GM23338 (cell line): ENCODE data around the gene FTCDNL1. TPM values are rescaled to one million over a fixed set of nuclear protein-coding genes. Genes with fewer than 3 reads are reported as not detected.

Experiments
- ATAC-seq: fragments of 200-7000 bp; cut with Tn5 transposase; 3 replicates; pipeline ENCODE4 v1.9.1; 2020
- DNase-seq: peaks from one replicate; pipeline ENCODE4 v3.0.0-alpha.2; 2015; ENCODE audit warnings: low spot score
- H2AFZ ChIP-seq: fragments of 200-600 bp; sonication (generic); 2 replicates; pipeline ENCODE4 v1.8.0; 2016; ENCODE audit warnings: antibody characterized with exemption, mild to moderate bottlenecking, moderate library complexity
- H3F3A ChIP-seq: fragments of 200-600 bp; sonication (generic); replicated peaks from 2 replicates; pipeline ENCODE4 v1.8.0; 2017; ENCODE audit warnings: antibody characterized with exemption, mixed run types, low read depth
- H3K27ac ChIP-seq: fragments of 200-600 bp; sonication (generic); 2 replicates; pipeline ENCODE4 v1.6.1; 2016; ENCODE audit warnings: low read depth
- H3K27me3 ChIP-seq: fragments of 200-600 bp; sonication (generic); 2 replicates; pipeline ENCODE4 v1.8.0; 2016; ENCODE audit warnings: mild to moderate bottlenecking, mixed run types, moderate library complexity; ENCODE audit not compliant: insufficient read depth
- H3K36me3 ChIP-seq: fragments of 200-600 bp; sonication (generic); 2 replicates; pipeline ENCODE4 v1.8.0; 2016; ENCODE audit warnings: mild to moderate bottlenecking; ENCODE audit not compliant: insufficient read depth
- H3K4me1 ChIP-seq: fragments of 200-600 bp; sonication (generic); 2 replicates; pipeline ENCODE4 v1.8.0; 2016; ENCODE audit warnings: mild to moderate bottlenecking, moderate library complexity; ENCODE audit not compliant: insufficient read depth
- H3K4me2 ChIP-seq: fragments of 200-600 bp; sonication (generic); 2 replicates; pipeline ENCODE4 v1.7.1; 2017; ENCODE audit warnings: mixed run types
- H3K4me3 ChIP-seq: fragments of 200-600 bp; sonication (generic); 2 replicates; pipeline ENCODE4 v1.6.1; 2016; ENCODE audit warnings: mixed run types
- H3K79me2 ChIP-seq: fragments of 200-600 bp; sonication (generic); replicated peaks from 2 replicates; pipeline ENCODE4 v1.8.0; 2017; ENCODE audit warnings: mild to moderate bottlenecking; ENCODE audit not compliant: insufficient read depth
- H3K9me2 ChIP-seq: fragments of 200-600 bp; sonication (generic); 2 replicates; pipeline ENCODE4 v1.8.0; 2017; ENCODE audit not compliant: insufficient read depth
- H4K20me1 ChIP-seq: fragments of 200-600 bp; sonication (generic); replicated peaks from 2 replicates; pipeline ENCODE4 v1.8.0; 2017; ENCODE audit warnings: mild to moderate bottlenecking; ENCODE audit not compliant: insufficient read depth
- H3K27ac Mint-ChIP-seq: 2 replicates; pipeline ENCODE4 v1.8.0; 2020; ENCODE audit warnings: inconsistent platforms, mild to moderate bottlenecking, moderate library complexity, mixed read lengths
- H3K27me3 Mint-ChIP-seq: 3 replicates; pipeline ENCODE4 v1.8.0; 2022; ENCODE audit warnings: low read depth, mild to moderate bottlenecking, moderate library complexity, mixed read lengths, inconsistent platforms; ENCODE audit not compliant: insufficient read depth, poor library complexity
- H3K36me3 Mint-ChIP-seq: 3 replicates; pipeline ENCODE4 v1.8.0; 2021; ENCODE audit warnings: low read depth, mild to moderate bottlenecking, inconsistent platforms, moderate library complexity, mixed read lengths
- H3K4me1 Mint-ChIP-seq: 3 replicates; pipeline ENCODE4 v1.8.0; 2020; ENCODE audit warnings: mild to moderate bottlenecking, inconsistent platforms, mixed read lengths
- H3K4me3 Mint-ChIP-seq: 3 replicates; pipeline ENCODE4 v1.8.0; 2021; ENCODE audit warnings: moderate library complexity, mild to moderate bottlenecking, inconsistent platforms, mixed read lengths
- H3K9me3 Mint-ChIP-seq: 3 replicates; pipeline ENCODE4 v1.8.0; 2020; ENCODE audit warnings: moderate library complexity, mild to moderate bottlenecking, inconsistent platforms, mixed read lengths
- CREB1 ChIP-seq: fragments of 250-450 bp; sonication (Bioruptor Pico); IDR thresholded peaks from 2 replicates; pipeline ENCODE4 v1.5.0; 2020; ENCODE audit warnings: low read depth, mild to moderate bottlenecking, moderate library complexity
- CTCF ChIP-seq, 2 experiments: fragments of 200-600 bp in 1 of 2; sonication (generic) in 1 of 2; conservative IDR thresholded peaks; 2 replicates each; pipeline versions ENCODE4 v1.5.1 to v1.6.1; 2016 to 2017; ENCODE audit warnings: antibody characterized with exemption in 2 of 2, low read depth in 2 of 2, mild to moderate bottlenecking in 2 of 2, moderate library complexity in 1 of 2
- EZH2phosphoT487 ChIP-seq: fragments of 200-600 bp; sonication (generic); IDR thresholded peaks from one replicate; pipeline ENCODE4 v1.8.1; 2018; ENCODE audit warnings: antibody characterized with exemption; ENCODE audit not compliant: unreplicated experiment
- NANOG ChIP-seq: IDR thresholded peaks from 2 replicates; pipeline ENCODE4 v1.6.1; 2016; ENCODE audit warnings: antibody characterized with exemption, borderline replicate concordance
- REST ChIP-seq: IDR thresholded peaks from one replicate; pipeline ENCODE4 v1.6.1; 2018; ENCODE audit warnings: antibody characterized with exemption; ENCODE audit not compliant: unreplicated experiment
- STAT1 ChIP-seq: IDR thresholded peaks from one replicate; pipeline ENCODE4 v1.6.1; 2016; ENCODE audit warnings: antibody characterized with exemption; ENCODE audit not compliant: unreplicated experiment
- ZNF114 ChIP-seq: fragments of 250-450 bp; sonication (Bioruptor Pico); IDR thresholded peaks from 2 replicates; pipeline ENCODE4 v1.5.0; 2020; ENCODE audit warnings: mild to moderate bottlenecking, moderate library complexity
- ZNF331 ChIP-seq: fragments of 250-450 bp; sonication (Bioruptor Pico); IDR thresholded peaks from 2 replicates; pipeline ENCODE4 v1.5.0; 2020; ENCODE audit warnings: low read depth, mild to moderate bottlenecking, moderate library complexity
- polyA plus RNA-seq: library from polyadenylated mRNA; unstranded; fragments of >200 nt; fragmentation: Nextera tagmentation; extraction: Ambion mirVana; gene quantifications from 2 replicates; pipeline ENCODE4 v1.2.1, GENCODE V29; 2016
- total RNA-seq: library from RNA; depleted of rRNA; stranded (reverse); fragments of >200 nt; shearing (Covaris generic); gene quantifications from 2 replicates; pipeline ENCODE4 v1.2.3, GENCODE V29; 2014

Gene FTCDNL1
- total and polyA plus RNA-seq, 2 experiments from 2014 or later: 1.7 to 2.0 TPM

GRCh38 chr2:199806179-199806578, 44.8 kb downstream of the FTCDNL1 start:
- no peaks in the 10 kb centered on the region for H3K27me3 ChIP-seq
- H2AFZ ChIP-seq: no peak overlapping the region
- Mint-ChIP-seq H3K36me3 (peaks cover 12% of the 10 kb centered on the region; the same call in 2 of the 3 replicates), H3K27ac (no peak overlapping the region), H3K4me3 (no peak overlapping the region), H3K4me1 (peaks cover 28% of the 10 kb centered on the region), H3K27me3 (peaks cover 3% of the 10 kb centered on the region), H3K9me3 (peaks cover 8% of the 10 kb centered on the region)
- no peak for DNase-seq
- ATAC-seq: no peak
- no peaks in the 10 kb centered on the region for H3K79me2 ChIP-seq
- H3F3A ChIP-seq: no peaks in the 10 kb centered on the region
- H3K4me2 ChIP-seq: no peak overlapping the region
- H3K9me2 ChIP-seq: no peaks in the 10 kb centered on the region
- H4K20me1 ChIP-seq: no peaks in the 10 kb centered on the region
- TF ChIP-seq CREB1 (no peak), REST (no peak), STAT1 (no peak), ZNF114 (CRISPR knock-in tag) (no peak), NANOG (no peak), EZH2phosphoT487 (no peak), ZNF331 (no peak)
- no peak overlapping the region for H3K27ac ChIP-seq
- H3K36me3 ChIP-seq: no peaks in the 10 kb centered on the region
- H3K4me3 ChIP-seq: no peak overlapping the region
- peaks cover 19% of the 10 kb centered on the region for H3K4me1 ChIP-seq

GRCh38 chr2:199804831-199805230, 46.2 kb downstream of the FTCDNL1 start:
- H3K36me3 ChIP-seq: no peaks in the 10 kb centered on the region
- ATAC-seq (peak; percentile 97), DNase-seq (peak; percentile 35)
- no peak for TF ChIP-seq STAT1
- no peak for TF ChIP-seq CREB1
- no peak for TF ChIP-seq ZNF331
- peak in 1 of 2 experiments; percentile 28; a peak in 1 of 4 replicates for TF ChIP-seq CTCF (conservative IDR thresholded peaks at IDR 0.05; ENCODE audit: low read depth in 2 of 2)
- Mint-ChIP-seq H3K36me3 (peaks cover 12% of the 10 kb centered on the region; the same call in 2 of the 3 replicates), H3K27me3 (peaks cover 3% of the 10 kb centered on the region), H3K4me3 (no peak overlapping the region), H3K4me1 (peaks cover 18% of the 10 kb centered on the region), H3K27ac (no peak overlapping the region), H3K9me3 (peaks cover 8% of the 10 kb centered on the region)
- H4K20me1 ChIP-seq: no peaks in the 10 kb centered on the region
- H2AFZ ChIP-seq: peak overlapping the region; percentile 48
- H3K4me3 ChIP-seq: no peak overlapping the region
- peaks cover 10% of the 10 kb centered on the region for H3K4me1 ChIP-seq
- no peaks in the 10 kb centered on the region for H3K9me2 ChIP-seq
- peak overlapping the region; percentile 35; the same call in 1 of the 2 replicates for H3K27ac ChIP-seq
- no peaks in the 10 kb centered on the region for H3F3A ChIP-seq
- H3K79me2 ChIP-seq: no peaks in the 10 kb centered on the region
- no peaks in the 10 kb centered on the region for H3K27me3 ChIP-seq
- H3K4me2 ChIP-seq: peak overlapping the region; percentile 24; the same call in 1 of the 2 replicates
